ENCODE measurements around the gene IQCE. TPM values are rescaled to one million over a fixed set of nuclear protein-coding genes. Genes with fewer than 3 reads are reported as not detected.
A peak's percentile ranks its signal among the peaks of the same experiment; 100 is the strongest.

IQCE gene
- total RNA-seq, 1 donor from 2014 or later: 32.0 TPM

- Histone ChIP-seq H3K4me1 (peaks cover 90% of the 10 kb centered on the region), H3K36me3 (peaks cover 36% of the 10 kb centered on the region), H3K27ac (peak overlapping the region; percentile 92), H3K9me3 (no peaks in the 10 kb centered on the region), H3K4me3 (peak overlapping the region; percentile 77), H3K27me3 (ENCODE audit: low read depth) (no peaks in the 10 kb centered on the region)
- peak; percentile 77 for DNase-seq
- TF ChIP-seq, protein P1, sequence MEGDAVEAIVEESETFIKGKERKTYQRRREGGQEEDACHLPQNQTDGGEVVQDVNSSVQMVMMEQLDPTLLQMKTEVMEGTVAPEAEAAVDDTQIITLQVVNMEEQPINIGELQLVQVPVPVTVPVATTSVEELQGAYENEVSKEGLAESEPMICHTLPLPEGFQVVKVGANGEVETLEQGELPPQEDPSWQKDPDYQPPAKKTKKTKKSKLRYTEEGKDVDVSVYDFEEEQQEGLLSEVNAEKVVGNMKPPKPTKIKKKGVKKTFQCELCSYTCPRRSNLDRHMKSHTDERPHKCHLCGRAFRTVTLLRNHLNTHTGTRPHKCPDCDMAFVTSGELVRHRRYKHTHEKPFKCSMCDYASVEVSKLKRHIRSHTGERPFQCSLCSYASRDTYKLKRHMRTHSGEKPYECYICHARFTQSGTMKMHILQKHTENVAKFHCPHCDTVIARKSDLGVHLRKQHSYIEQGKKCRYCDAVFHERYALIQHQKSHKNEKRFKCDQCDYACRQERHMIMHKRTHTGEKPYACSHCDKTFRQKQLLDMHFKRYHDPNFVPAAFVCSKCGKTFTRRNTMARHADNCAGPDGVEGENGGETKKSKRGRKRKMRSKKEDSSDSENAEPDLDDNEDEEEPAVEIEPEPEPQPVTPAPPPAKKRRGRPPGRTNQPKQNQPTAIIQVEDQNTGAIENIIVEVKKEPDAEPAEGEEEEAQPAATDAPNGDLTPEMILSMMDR (IDR thresholded peaks at IDR 0.05): no peak
- intact Hi-C loops (cut with DNase I): no loop called here
- peak; percentile 50 to 62 for ATAC-seq
Observed at GRCh38 chr7:2523461-2523936, 35.3 kb upstream of the IQCE start.

DNA sequence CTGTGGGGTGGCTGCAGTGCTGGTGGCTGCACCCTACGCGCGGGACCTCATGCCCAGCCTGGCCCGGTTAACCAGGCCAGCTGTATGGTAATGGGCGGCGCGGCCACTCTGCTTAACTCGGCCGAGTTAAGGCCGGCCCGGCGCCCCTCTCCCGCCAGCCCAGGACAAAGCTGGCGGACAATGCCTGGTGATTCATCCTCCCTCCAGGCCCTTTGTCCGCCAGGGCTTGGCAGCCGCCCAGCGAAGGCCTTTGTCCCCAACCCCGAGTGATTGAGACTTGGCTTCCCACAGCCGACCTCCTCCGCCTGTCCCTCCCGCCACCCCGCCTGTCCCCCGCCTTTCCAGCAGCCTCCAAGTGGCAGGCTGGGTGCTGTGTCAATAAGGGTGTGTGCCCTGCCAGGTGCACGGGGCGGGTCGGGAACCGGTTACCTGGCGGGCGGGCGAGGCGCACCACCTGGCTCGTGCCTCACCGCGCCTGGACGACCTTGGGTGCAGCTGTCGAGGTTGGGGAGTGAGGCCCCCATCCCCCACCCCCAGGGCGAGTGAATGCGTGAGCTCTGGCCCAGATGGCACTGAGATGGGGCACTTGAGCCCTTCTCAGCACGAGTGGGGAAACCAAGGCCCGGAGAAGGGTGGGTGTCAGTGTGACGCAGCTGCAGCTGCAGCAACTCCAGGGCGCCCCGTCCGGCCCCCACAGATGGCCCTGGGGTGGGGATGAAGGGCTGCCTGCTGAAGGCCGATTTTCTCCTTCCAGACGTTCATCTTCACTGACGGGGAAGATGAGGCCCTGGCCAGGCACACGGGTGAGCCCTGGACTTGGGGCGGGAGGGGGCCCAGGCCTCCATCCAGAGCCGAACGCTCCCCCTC lies 34.6 kb upstream of the IQCE start:
- peak overlapping the region; percentile 77 for H3K4me3 ChIP-seq

DNA sequence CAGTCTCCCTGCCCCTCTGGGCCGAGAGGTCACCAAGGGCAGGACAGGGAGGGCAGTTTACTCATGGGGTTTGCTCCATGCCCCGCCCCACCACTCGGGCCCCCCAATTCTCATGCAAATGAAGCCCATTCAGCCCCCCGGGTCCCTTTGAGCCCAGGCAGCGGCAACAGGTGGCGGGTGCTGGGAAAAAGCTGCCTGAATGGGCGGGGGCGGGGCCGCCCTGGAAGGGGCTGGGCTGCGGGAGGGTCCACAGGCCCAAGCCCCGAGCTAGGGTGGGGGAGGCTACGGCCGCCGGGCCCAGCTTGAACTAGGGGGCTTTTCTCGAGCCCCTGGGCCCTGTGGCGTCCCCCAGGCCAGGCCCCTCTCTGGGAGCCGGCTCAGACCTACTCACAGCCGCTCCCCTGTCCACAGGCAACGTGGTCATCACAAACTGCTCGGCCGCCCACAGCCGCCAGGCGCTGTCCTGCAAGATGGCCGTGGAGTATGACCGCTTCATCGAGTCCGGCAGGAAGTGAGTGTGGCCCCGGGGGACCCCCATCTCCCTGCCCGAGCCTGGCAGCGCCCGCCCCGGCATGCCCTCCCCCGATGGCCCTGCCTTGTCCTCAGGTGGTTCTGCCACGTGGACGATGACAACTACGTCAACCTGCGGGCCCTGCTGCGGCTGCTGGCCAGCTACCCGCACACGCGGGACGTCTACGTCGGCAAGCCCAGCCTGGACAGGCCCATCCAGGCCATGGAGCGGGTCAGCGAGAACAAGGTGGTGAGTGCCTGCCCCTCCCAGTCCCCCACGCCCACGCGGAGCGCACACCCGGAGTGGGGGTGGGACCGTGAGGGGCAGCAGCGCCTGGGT lies 33.7 kb upstream of the IQCE start:
- peaks cover 42% of the 10 kb centered on the region for H3K36me3 ChIP-seq
- peaks cover 97% of the 10 kb centered on the region for H3K4me1 ChIP-seq
- H3K4me3 ChIP-seq: peak overlapping the region; percentile 77
- ATAC-seq: no peak
- DNase-seq: no peak
- TF ChIP-seq, protein P1 (IDR thresholded peaks at IDR 0.05): no peak
- intact Hi-C loops (cut with DNase I): no loop called here
- H3K27ac ChIP-seq: peak overlapping the region; percentile 92
- H3K27me3 ChIP-seq (ENCODE audit: low read depth): no peaks in the 10 kb centered on the region
- H3K9me3 ChIP-seq: no peaks in the 10 kb centered on the region

More for the DNA sequence above, 34.6 kb upstream of the IQCE start:
- intact Hi-C loops (cut with DNase I): no loop called here
- Histone ChIP-seq H3K4me1 (peaks cover 90% of the 10 kb centered on the region), H3K9me3 (no peaks in the 10 kb centered on the region), H3K36me3 (peaks cover 42% of the 10 kb centered on the region), H3K27ac (peak overlapping the region; percentile 92), H3K27me3 (ENCODE audit: low read depth) (no peaks in the 10 kb centered on the region)
- ATAC-seq: peak; percentile 68 to 74
- TF ChIP-seq, protein P1 (IDR thresholded peaks at IDR 0.05): no peak
- peak; percentile 90 for DNase-seq

DNA sequence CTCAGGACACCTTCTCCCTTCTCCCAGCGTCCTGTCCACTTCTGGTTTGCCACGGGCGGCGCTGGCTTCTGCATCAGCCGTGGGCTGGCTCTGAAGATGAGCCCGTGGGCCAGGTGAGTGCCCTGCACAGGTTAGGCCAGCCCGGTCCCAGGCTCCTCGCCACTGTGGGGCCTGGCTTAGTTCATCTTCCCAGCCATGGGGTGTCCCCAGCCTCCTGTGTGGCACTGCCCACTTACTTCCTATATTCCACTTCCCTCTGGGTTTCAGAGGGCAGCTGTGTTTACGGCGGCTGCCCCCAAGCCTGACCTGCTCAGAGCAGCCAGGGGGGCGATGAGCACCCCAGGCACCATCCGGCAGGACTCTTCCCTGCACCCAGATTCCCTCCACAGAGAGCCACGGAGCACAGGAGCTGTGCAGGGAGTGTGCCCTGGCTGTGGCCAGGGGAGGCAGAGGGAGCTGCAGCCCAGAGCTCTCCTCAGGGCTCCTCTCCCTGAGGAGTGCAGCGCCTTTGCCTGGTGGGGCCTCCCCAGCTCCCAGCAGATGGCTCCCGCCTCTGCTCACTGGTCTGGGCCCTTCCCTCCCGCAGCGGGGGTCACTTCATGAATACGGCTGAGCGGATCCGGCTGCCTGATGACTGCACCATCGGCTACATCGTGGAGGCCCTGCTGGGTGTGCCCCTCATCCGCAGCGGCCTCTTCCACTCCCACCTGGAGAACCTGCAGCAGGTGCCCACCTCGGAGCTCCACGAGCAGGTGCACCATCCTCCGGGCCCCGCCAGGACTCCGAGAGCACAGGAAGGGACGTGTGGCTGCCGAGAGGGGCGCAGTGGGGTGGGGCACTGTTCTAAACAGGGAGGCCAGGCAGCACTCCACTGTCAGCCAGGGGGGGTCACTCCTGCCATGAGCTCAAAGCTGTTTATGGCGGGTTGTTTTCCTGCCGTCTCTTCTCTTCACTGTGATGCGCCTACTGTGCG lies 32.8 kb upstream of the IQCE start:
- DNase-seq (peak; percentile 73), ATAC-seq (no peak)
- no peaks in the 10 kb centered on the region for H3K9me3 ChIP-seq
- no peak overlapping the region for H3K4me3 ChIP-seq
- H3K36me3 ChIP-seq: peaks cover 42% of the 10 kb centered on the region
- intact Hi-C loops (cut with DNase I): no loop called here
- peak overlapping the region; percentile 92 for H3K27ac ChIP-seq
- TF ChIP-seq, protein P1 (IDR thresholded peaks at IDR 0.05): no peak
- H3K4me1 ChIP-seq: peaks cover 99% of the 10 kb centered on the region
- no peaks in the 10 kb centered on the region for H3K27me3 ChIP-seq (ENCODE audit: low read depth)
